ENCODE results near the gene NTRK1. TPM values are rescaled to one million over a fixed set of nuclear protein-coding genes. Genes with fewer than 3 reads are reported as not detected.
A peak's percentile ranks its signal among the peaks of the same experiment; 100 is the strongest.

The NTRK1 gene
- total RNA-seq, 3 donors from 2014 or later (not counting 1 experiment from before 2014, with no cell fraction given): 1.7 to 16.7 (median 2.4) TPM

- no peaks in the 10 kb centered on the region for H3K36me3 ChIP-seq (ENCODE audit: control insufficient read depth, insufficient read depth, low read length)
- peaks cover 12 to 43% of the 10 kb centered on the region in 2 donors for H3K27me3 Mint-ChIP-seq (ENCODE audit: low read depth in 2 of 2)
- no peaks in the 10 kb centered on the region for H3K36me3 Mint-ChIP-seq
- H3K4me1 ChIP-seq (ENCODE audit: control insufficient read depth, insufficient read depth, low read length): peaks cover 24% of the 10 kb centered on the region
- no peak overlapping the region for H3K27ac ChIP-seq (ENCODE audit: low read length)
- H3K4me1 Mint-ChIP-seq: peaks cover 13 to 43% of the 10 kb centered on the region in 2 donors
- peaks cover 24% of the 10 kb centered on the region for H3K27me3 ChIP-seq (ENCODE audit: control insufficient read depth, insufficient read depth, low read length)
- intact Hi-C loops (cut with micrococcal nuclease): no loop called here
- H3K9me3 Mint-ChIP-seq: no peaks in the 10 kb centered on the region
- DNase-seq (no peak), ATAC-seq (no peak)
- H3K4me3 Mint-ChIP-seq: no peak overlapping the region
- no peak overlapping the region for H3K4me3 ChIP-seq (ENCODE audit: low read length)
- no peaks in the 10 kb centered on the region for H3K9me3 ChIP-seq (ENCODE audit: control insufficient read depth, insufficient read depth, low read length)
- TF ChIP-seq, protein P1, sequence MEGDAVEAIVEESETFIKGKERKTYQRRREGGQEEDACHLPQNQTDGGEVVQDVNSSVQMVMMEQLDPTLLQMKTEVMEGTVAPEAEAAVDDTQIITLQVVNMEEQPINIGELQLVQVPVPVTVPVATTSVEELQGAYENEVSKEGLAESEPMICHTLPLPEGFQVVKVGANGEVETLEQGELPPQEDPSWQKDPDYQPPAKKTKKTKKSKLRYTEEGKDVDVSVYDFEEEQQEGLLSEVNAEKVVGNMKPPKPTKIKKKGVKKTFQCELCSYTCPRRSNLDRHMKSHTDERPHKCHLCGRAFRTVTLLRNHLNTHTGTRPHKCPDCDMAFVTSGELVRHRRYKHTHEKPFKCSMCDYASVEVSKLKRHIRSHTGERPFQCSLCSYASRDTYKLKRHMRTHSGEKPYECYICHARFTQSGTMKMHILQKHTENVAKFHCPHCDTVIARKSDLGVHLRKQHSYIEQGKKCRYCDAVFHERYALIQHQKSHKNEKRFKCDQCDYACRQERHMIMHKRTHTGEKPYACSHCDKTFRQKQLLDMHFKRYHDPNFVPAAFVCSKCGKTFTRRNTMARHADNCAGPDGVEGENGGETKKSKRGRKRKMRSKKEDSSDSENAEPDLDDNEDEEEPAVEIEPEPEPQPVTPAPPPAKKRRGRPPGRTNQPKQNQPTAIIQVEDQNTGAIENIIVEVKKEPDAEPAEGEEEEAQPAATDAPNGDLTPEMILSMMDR (IDR thresholded peaks at IDR 0.05): no peak
- H3K27ac Mint-ChIP-seq: no peak overlapping the region
- 84% methylated on average over 16 of the region's 16 CpGs for WGBS (ENCODE audit: insufficient coverage)
Observed at GRCh38 chr1:156841295-156841855, 19.3 kb upstream of the NTRK1 start.

DNA sequence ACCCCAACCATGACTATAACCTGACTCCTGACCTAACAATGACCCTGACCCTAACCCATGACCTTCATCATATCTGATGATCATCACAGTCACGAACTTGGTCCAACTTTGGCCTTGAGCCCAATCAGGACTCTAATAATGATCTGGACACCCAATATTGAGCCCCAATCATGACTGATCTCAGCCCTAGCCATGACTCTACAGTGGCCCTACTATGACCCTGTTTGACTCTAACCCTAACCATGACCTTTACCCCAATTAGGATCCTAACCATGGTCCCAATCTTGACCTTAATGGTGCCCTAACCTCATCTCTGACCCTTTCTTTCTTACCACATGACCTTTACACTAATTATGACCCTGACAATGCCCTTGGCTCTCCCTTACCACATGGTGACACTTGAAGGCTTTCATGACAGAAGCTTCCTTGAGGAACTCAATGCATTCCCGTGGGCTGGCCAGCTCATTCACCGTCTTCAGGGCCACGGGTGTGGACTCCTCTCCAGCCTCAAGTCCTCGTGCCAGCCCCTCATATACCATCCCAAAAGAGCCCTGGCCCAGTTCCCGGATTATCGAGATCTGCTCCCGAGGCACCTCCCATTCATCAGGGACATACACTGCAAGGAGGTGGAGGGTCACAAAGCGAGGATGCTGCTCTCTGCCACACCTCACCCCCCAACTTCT, 17.9 kb upstream of the NTRK1 start:
- Histone ChIP-seq H3K4me1 (ENCODE audit: control insufficient read depth, insufficient read depth, low read length) (peaks cover 24% of the 10 kb centered on the region), H3K4me3 (ENCODE audit: low read length) (no peak overlapping the region), H3K27ac (ENCODE audit: low read length) (no peak overlapping the region), H3K27me3 (ENCODE audit: control insufficient read depth, insufficient read depth, low read length) (peaks cover 26% of the 10 kb centered on the region), H3K9me3 (ENCODE audit: control insufficient read depth, insufficient read depth, low read length) (no peaks in the 10 kb centered on the region), H3K36me3 (ENCODE audit: control insufficient read depth, insufficient read depth, low read length) (no peaks in the 10 kb centered on the region)
- DNase-seq: no peak
- Mint-ChIP-seq H3K36me3 (no peaks in the 10 kb centered on the region), H3K4me3 (no peak overlapping the region), H3K27ac (no peak overlapping the region), H3K4me1 (peaks cover 13 to 36% of the 10 kb centered on the region in 2 donors), H3K9me3 (no peaks in the 10 kb centered on the region), H3K27me3 (ENCODE audit: low read depth in 2 of 2) (peaks cover 20 to 51% of the 10 kb centered on the region in 2 donors)
- WGBS (ENCODE audit: insufficient coverage): 86% methylated on average over 9 of the region's 9 CpGs
- TF ChIP-seq, protein P1 (IDR thresholded peaks at IDR 0.05): no peak
- ATAC-seq: no peak
- intact Hi-C loops (cut with micrococcal nuclease): no loop called here

GRCh38 chr1:156844102-156844501, 16.6 kb upstream of the NTRK1 start:
- Mint-ChIP-seq H3K27me3 (ENCODE audit: low read depth in 2 of 2) (peaks cover 25 to 52% of the 10 kb centered on the region in 2 donors), H3K4me1 (peaks cover 15 to 43% of the 10 kb centered on the region in 2 donors), H3K27ac (peak overlapping the region in 1 of 2 donors; percentile 12), H3K36me3 (no peaks in the 10 kb centered on the region), H3K9me3 (no peaks in the 10 kb centered on the region), H3K4me3 (peak overlapping the region; percentile 77)
- Histone ChIP-seq H3K4me3 (ENCODE audit: low read length) (no peak overlapping the region), H3K4me1 (ENCODE audit: control insufficient read depth, insufficient read depth, low read length) (peaks cover 31% of the 10 kb centered on the region), H3K9me3 (ENCODE audit: control insufficient read depth, insufficient read depth, low read length) (no peaks in the 10 kb centered on the region), H3K27ac (ENCODE audit: low read length) (no peak overlapping the region), H3K27me3 (ENCODE audit: control insufficient read depth, insufficient read depth, low read length) (peaks cover 27% of the 10 kb centered on the region), H3K36me3 (ENCODE audit: control insufficient read depth, insufficient read depth, low read length) (no peaks in the 10 kb centered on the region)
- 54% methylated on average over 5 of the region's 6 CpGs for WGBS (ENCODE audit: insufficient coverage)
- TF ChIP-seq, protein P1 (IDR thresholded peaks at IDR 0.05): no peak
- DNase-seq (no peak), ATAC-seq (no peak)
- intact Hi-C loops (cut with micrococcal nuclease): no loop called here
